ENCODE data around the gene HS6ST2.
A peak's percentile ranks its signal among the peaks of the same experiment; 100 is the strongest.

Gene HS6ST2

DNA sequence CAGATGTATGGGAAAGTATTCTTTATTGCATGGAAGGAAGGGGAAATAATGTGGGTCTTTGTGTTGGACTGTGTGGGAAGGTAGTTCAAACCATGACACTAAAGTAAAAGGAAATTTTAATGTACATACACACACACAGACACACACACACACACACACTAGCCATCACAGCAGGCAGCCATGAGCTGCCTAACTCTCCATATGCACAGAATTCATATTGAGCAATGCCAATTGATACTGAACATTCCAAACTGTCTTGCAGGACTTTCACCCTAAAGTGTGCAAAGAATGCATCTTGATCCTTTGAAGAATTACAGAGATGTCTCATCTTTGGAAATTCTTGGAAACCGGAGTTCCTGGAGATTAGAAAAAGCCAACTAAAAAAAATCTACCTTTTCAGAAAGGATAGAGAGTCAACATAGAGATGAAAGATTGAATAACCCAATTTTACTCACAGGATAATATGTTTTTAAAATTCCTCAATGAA lies 349.0 kb downstream of the HS6ST2 start:
- DNase-seq: no peak

DNA sequence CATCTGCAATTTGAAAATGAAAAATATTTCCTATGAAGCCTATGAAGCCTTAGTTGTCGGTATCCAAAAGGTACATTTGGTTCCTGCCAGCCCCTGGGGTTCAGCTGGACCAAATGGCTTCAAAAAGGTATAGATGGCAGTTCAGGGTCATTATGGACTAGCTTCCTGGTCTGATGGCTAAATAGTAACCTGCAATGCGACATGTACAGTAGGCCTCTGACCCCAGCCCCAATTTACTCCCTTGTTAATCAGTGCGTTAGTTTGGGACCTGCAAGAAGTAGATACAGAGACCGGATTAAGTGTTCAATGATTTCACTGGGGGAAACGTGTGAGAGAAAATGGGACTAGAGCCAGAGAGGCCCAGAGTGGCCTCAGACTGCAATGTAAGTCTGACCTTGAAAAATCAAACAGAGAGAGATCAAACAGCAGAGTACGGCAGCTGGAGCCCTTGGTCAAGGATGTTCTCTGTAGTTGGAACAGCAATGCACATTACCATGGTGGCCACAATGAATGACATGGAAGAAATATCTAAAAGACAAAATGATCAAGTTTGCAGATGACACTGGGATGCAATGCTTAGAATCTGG lies 354.6 kb downstream of the HS6ST2 start:
- DNase-seq: no peak

DNA sequence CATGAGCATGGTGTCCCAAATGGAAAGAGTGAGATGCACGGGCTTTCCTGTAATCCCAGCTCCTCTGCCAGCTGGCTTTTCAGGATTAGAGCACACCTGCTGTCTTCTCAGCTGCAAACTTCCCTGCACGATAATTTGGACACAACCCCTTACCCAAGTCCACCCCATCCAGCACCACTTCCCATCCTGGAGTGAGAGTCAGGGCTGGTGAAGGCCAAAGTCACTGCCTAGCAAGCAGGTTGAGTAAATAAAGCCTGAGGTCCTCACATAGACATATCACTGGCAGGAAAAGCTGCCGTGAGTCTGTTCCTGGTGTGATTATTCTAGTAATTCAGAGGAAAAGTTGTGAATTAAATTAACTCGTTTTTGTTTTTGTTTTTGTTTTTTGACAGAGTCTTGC lies 355.7 kb downstream of the HS6ST2 start:
- peak; percentile 55 to 77 for DNase-seq

DNA sequence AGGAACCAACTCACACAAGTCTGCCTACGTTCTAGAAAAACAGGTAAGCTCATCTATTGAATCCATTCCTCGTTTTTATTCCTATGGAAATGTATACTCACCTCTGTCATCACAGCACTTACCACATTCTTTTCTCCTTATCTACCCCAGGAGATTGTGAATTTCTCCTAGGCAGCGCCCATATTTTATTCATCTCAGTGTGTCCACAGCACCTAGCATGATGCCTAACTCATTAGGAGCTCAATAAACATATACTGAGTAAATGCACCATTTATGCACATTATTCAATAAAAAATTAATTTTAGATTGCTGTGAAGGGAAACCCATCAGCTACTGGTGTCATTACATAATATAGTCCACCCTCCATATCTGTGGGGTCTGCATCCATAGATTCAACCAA lies 363.4 kb downstream of the HS6ST2 start:
- DNase-seq: no peak

DNA sequence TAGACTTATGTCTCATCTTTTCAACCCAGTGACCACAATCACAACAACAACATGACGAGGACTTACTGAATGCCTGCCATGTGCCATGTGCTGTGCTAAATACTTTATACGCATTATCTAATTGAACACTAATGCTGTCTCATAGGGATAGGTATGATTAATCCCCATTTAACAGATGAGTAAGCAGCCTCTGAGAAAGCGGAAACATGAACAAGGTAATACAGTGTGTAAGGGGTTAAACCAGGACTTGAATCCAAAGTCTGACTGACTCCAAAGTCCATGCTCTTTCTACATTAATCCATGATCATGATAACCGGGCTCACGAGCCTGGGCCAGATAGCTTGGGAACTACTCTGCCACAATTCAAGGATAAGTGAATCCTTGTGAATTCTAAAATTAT lies 364.3 kb downstream of the HS6ST2 start:
- no peak for DNase-seq

DNA sequence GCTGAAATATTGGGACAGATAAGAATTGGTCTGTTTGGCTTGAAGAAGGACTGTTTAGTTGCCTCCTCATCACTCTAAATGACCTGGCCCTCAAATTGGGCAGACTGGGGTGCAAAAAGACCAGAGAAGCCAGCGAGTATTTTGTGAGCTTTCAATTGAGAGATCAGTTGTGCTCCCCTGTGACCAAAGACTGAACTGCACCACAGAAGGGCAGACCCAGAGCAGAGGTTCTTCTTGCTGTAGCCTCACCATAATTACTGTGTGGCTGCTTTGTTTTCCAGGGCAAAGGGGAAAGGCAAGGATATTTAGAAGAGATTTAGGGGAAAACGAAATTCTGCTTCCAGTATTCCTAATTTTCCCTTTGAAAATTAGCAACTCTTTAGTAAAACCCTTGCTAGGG lies 365.5 kb downstream of the HS6ST2 start:
- DNase-seq: peak; percentile 5 to 29

DNA sequence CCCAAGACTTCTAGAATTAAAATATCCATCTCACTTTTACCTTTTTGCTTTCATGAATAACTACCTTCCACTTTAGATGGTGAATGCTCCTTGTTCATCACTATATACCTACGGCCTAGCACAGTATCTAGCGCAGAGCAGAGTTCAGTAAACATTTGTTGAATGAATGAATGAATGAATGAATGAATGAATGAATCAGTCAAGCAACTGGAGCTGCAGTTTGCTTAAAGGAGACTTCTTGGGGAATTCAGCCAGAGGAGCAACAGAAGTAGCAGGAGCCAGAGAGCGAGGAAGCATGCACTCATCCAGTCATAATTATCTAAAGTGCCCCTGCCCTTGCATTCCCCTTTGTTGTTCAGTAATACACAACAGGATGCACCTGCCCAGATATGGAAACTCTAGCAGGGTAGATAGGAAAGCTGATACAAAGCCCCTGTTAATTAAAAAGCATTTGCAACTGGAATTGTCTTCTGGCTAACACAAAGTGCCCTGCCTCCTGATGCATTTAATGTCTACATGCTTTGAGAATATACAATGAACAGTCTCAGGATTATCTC lies 366.6 kb downstream of the HS6ST2 start:
- peak; percentile 3 to 14 for DNase-seq

DNA sequence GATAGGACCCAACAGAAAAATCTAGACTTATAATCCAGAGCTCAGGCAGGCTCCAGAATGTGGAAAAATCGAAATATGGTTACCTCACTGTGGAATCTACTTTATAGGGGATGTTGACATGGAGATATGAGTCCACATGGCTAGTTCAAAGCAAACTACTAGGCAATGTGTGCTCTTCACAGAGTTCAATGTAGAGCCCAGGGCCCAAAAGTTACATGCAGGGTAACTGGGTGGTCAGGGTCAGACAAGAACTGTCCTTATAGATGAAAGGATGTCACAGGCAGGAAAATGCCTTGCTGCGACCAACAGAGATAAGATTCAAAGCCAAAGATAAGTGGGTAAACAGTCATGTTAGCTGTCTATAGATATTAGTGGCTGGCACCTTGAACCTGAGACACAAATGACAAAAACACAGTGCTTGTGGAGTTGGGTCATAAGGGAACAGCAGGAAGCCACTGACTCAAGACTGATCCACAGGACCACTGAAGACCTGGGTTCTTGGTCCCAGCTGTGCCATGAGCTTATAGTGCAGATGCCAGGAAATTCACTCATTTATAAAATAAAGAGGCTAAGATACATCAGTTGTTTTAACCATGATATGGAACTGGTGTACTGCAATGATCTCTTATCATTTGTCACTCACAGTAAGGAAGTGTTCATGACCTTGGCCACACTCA lies 367.9 kb downstream of the HS6ST2 start:
- DNase-seq: no peak

DNA sequence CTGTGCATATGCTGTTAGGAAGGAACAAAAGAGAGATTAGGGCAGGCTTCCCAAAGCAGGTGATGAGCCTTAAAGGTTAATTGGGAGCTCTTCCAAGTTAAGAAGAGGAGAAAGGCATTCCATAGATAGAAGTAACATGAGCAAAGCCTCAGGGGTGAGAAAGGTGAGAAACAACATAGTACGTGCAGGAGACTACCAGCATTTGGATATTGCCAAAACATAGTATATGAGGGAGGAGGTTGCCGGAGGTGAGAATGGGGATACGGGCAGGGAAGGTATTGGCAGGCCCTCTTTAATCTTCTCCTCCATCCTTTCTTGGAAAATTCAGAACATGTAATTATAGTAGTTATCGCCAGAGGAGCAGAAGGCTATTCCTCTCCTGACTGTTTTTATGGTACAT lies 373.5 kb downstream of the HS6ST2 start:
- DNase-seq: no peak

DNA sequence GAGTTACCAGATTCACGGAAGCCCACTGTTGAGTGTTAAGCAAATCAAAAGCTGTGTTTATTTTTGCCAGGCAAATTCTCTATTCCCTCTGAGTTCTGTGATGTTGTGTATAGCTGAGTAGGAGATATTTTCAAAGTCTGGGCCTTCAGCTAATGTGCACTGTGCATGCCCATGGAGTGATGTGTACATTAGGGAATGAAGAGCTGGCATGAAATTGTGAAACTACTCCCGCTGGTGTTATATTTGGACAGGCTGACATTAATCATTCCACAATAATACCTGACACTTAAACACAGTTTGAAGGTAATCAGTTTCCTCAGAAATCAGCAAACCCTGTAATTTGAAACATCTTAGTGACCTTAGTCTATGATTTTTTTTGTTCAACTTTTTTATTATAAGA lies 381.5 kb downstream of the HS6ST2 start:
- DNase-seq: no peak
